Right atrium auricular region (tissue), 2 donors: ENCODE data around the gene LRP8. TPM values are rescaled to one million over a fixed set of nuclear protein-coding genes. Genes with fewer than 3 reads are reported as not detected.

Experiments used
- DNase-seq: peaks from one replicate; pipeline ENCODE4 v3.0.0-alpha.2; 2019; ENCODE audit warnings: low spot score
- H3K27ac ChIP-seq, 2 donors: fragments of 200-600 bp; sonication (generic); 1 replicate in 1 of 2; 2 replicates in 1 of 2; pipeline ENCODE4 v1.5.1; 2016 to 2019
- H3K27me3 ChIP-seq, 2 donors: fragments of 200-600 bp; sonication (generic); one replicate each; pipeline versions ENCODE4 v1.5.1 to v1.6.0; 2017 to 2019
- H3K36me3 ChIP-seq: fragments of 200-600 bp; sonication (generic); one replicate; pipeline ENCODE4 v1.5.1; 2016
- H3K4me1 ChIP-seq, 2 donors: fragments of 200-600 bp; sonication (generic); one replicate each; pipeline versions ENCODE4 v1.5.1 to v1.6.0; 2017 to 2019
- H3K4me3 ChIP-seq, 2 donors: fragments of 200-600 bp; sonication (generic); 1 replicate in 1 of 2; 2 replicates in 1 of 2; pipeline ENCODE4 v1.5.1; 2017 to 2019; ENCODE audit warnings: mild to moderate bottlenecking in 1 of 2, moderate library complexity in 1 of 2
- H3K9me3 ChIP-seq, 2 donors: fragments of 200-600 bp; sonication (generic); one replicate each; pipeline ENCODE4 v1.5.1; 2019
- CTCF ChIP-seq, 2 donors: fragments of 200-600 bp; sonication (generic); IDR thresholded peaks; one replicate each; pipeline ENCODE4 v1.5.1; 2019; ENCODE audit warnings: antibody characterized with exemption in 2 of 2
- total RNA-seq, 2 donors: library from RNA; depleted of rRNA; stranded (reverse); fragments of >200 nt; gene quantifications; one replicate each; pipeline ENCODE4 v1.1.0, GENCODE V29; 2016

Gene LRP8
- total RNA-seq, 2 donors from 2014 or later: 2.2 to 3.6 TPM

DNA sequence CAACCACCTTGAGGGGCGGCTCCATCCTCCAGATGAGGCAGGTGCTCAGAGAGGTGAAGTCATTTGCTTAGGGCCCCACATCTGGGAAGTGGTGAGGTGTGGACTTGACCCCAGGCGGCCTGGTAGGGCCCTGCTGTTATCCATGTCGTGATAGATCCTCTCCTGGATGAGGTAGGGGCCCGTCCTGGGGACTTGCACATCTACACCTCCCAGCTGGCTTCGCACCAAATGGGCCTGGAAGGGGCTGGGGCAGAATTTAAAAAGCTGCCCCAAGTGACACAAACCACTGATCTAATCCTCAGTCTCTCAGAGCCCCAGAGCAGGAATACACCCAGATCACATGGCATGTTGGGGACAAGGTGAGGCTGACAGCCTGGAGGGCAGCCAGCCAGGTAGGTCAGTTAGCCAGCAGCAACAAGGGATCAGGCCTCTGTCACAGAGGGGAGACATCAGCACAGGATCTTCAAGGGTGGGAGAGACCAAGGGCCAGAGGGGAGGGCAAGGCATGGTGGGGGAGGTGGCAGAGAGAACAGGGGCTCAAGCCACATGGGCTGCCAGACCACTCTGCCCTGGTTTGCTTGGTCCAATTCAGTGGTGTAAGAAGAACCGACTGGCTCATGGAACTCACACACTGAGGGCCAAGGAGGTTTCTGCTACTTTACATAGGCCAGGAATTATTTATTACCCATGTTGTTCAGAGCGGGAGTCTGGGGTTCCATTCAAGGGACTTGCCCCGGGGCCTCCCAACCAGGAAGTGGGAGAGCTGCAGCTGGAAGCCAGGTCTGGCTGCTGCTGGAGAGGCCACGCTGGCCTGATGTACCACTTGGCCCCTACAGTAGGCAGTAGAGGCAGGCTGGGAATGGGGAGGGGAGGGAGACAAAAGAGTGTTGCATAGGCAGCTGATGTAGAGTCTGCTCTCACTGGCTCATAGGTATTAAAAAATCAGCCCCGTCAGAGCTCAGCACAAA lies 12.1 kb downstream of the LRP8 start:
- Histone ChIP-seq H3K27ac (no peak overlapping the region), H3K27me3 (no peaks in the 10 kb centered on the region), H3K9me3 (no peaks in the 10 kb centered on the region), H3K4me1 (no peaks in the 10 kb centered on the region), H3K4me3 (no peak overlapping the region), H3K36me3 (no peaks in the 10 kb centered on the region)
- no peak for TF ChIP-seq CTCF (IDR thresholded peaks at IDR 0.05)
- no peak for DNase-seq

- no peak for TF ChIP-seq CTCF (IDR thresholded peaks at IDR 0.05)
- H3K36me3 ChIP-seq: no peaks in the 10 kb centered on the region
- H3K4me3 ChIP-seq: no peak overlapping the region
- H3K27ac ChIP-seq: no peak overlapping the region
- no peak for DNase-seq
- no peaks in the 10 kb centered on the region for H3K4me1 ChIP-seq
- no peaks in the 10 kb centered on the region for H3K27me3 ChIP-seq
- H3K9me3 ChIP-seq: no peaks in the 10 kb centered on the region
These were observed 12.8 kb downstream of the LRP8 start for GRCh38 chr1:53315046-53315445.

DNA sequence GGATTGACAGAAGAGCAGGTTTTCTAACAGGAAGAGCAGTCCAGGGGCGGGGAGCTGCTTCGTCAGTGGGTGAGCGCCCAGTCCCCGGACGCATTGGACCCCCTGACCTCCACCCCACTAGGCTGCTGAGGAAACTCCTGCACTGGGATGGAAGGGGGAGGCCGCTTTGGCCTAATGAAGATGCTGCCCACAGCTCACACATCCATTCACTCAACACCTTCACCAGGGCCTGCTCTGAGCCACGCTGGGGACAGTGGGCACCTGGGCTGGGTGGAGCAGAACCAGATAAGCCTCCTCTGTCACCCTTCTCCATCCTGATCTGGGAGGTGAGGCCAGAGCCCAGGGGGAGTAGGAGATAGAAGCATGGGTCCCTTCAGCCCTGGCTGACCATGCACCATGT lies 13.3 kb downstream of the LRP8 start:
- no peak for TF ChIP-seq CTCF (IDR thresholded peaks at IDR 0.05)
- Histone ChIP-seq H3K4me3 (no peak overlapping the region), H3K9me3 (no peaks in the 10 kb centered on the region), H3K27me3 (no peaks in the 10 kb centered on the region), H3K4me1 (no peaks in the 10 kb centered on the region), H3K36me3 (no peaks in the 10 kb centered on the region), H3K27ac (no peak overlapping the region)
- DNase-seq: no peak

- no peak overlapping the region for H3K4me3 ChIP-seq
- no peaks in the 10 kb centered on the region for H3K9me3 ChIP-seq
- no peak overlapping the region for H3K27ac ChIP-seq
- no peak for DNase-seq
- H3K27me3 ChIP-seq: no peaks in the 10 kb centered on the region
- H3K36me3 ChIP-seq: no peaks in the 10 kb centered on the region
- TF ChIP-seq CTCF (IDR thresholded peaks at IDR 0.05): no peak
- H3K4me1 ChIP-seq: no peaks in the 10 kb centered on the region
These were observed 13.8 kb downstream of the LRP8 start for GRCh38 chr1:53314096-53314495.

DNA sequence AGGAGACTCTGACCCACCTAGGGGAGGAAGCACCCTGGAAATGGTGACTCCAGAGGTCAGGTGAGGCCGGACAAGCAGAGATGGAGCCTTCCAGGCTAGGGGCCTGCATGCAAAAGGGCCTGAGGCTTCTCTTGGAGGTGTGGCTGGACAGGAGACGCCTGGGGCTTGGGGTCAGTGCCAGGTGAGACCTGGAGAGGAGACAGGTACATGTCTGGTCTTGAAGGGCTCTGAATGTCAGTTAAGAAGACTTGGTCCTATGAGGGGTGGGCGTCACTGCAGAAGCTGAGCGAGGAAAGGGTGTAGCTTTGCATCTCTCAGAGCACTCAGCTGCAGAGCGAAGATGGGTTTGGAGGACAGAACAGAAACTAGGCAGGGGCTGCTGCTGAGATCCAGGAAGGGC lies 14.3 kb downstream of the LRP8 start:
- no peaks in the 10 kb centered on the region for H3K4me1 ChIP-seq
- no peaks in the 10 kb centered on the region for H3K36me3 ChIP-seq
- H3K4me3 ChIP-seq: no peak overlapping the region
- H3K27ac ChIP-seq: no peak overlapping the region
- no peaks in the 10 kb centered on the region for H3K27me3 ChIP-seq
- TF ChIP-seq CTCF (IDR thresholded peaks at IDR 0.05): no peak
- no peak for DNase-seq
- no peaks in the 10 kb centered on the region for H3K9me3 ChIP-seq
